ENCODE measurements around the gene ACO1. TPM values are rescaled to one million over a fixed set of nuclear protein-coding genes. Genes with fewer than 3 reads are reported as not detected.

Gene ACO1
- total RNA-seq, 1 donor from 2014 or later, result 33.7 TPM

DNA sequence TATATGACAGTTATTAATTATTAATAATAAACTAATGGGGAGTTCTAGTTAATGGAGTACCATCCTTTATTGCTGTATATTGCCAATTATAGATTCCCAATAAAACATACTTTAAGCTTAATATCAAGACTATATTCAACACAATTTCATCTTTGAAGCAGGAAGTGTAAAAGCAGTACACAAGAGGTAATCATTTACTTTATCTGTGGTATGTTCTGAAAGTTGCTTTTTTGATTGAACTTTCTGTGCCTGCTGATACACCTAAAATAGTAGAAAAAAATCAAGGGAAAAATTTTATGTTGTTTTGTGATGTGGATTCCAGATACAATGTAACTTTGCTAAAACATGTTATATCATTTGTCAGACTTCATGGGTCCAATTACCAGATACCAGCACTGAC, 58.0 kb downstream of the ACO1 start:
- peaks cover 38% of the 10 kb centered on the region for H3K36me3 Mint-ChIP-seq (ENCODE audit: low read depth)
- TF ChIP-seq, protein P1, sequence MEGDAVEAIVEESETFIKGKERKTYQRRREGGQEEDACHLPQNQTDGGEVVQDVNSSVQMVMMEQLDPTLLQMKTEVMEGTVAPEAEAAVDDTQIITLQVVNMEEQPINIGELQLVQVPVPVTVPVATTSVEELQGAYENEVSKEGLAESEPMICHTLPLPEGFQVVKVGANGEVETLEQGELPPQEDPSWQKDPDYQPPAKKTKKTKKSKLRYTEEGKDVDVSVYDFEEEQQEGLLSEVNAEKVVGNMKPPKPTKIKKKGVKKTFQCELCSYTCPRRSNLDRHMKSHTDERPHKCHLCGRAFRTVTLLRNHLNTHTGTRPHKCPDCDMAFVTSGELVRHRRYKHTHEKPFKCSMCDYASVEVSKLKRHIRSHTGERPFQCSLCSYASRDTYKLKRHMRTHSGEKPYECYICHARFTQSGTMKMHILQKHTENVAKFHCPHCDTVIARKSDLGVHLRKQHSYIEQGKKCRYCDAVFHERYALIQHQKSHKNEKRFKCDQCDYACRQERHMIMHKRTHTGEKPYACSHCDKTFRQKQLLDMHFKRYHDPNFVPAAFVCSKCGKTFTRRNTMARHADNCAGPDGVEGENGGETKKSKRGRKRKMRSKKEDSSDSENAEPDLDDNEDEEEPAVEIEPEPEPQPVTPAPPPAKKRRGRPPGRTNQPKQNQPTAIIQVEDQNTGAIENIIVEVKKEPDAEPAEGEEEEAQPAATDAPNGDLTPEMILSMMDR (conservative IDR thresholded peaks at IDR 0.05), result no peak
- H3K4me3 Mint-ChIP-seq, result no peak overlapping the region

DNA sequence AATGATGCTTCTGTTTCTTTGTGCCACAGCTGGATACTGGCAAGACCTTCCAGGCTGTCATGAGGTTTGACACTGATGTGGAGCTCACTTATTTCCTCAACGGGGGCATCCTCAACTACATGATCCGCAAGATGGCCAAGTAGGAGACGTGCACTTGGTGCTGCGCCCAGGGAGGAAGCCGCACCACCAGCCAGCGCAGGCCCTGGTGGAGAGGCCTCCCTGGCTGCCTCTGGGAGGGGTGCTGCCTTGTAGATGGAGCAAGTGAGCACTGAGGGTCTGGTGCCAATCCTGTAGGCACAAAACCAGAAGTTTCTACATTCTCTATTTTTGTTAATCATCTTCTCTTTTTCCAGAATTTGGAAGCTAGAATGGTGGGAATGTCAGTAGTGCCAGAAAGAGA, 65.5 kb downstream of the ACO1 start:
- H3K4me3 Mint-ChIP-seq, result no peak overlapping the region
- no peaks in the 10 kb centered on the region for H3K27me3 Mint-ChIP-seq (ENCODE audit: low read depth)
- peaks cover 25% of the 10 kb centered on the region for H3K36me3 Mint-ChIP-seq (ENCODE audit: low read depth)
- TF ChIP-seq, protein P1 (conservative IDR thresholded peaks at IDR 0.05), result no peak
- H3K9me3 Mint-ChIP-seq, result peaks cover 3% of the 10 kb centered on the region
- no peak for DNase-seq (ENCODE audit: low read depth, low spot score)
- no peaks in the 10 kb centered on the region for H3K4me1 Mint-ChIP-seq
- H3K27ac Mint-ChIP-seq (ENCODE audit: unreplicated experiment), result no peak overlapping the region

More for the DNA sequence above, 58.0 kb downstream of the ACO1 start:
- Mint-ChIP-seq H3K4me1 (no peaks in the 10 kb centered on the region), H3K27me3 (ENCODE audit: low read depth) (no peaks in the 10 kb centered on the region), H3K27ac (ENCODE audit: unreplicated experiment) (no peak overlapping the region), H3K9me3 (peaks cover 6% of the 10 kb centered on the region)
- DNase-seq (ENCODE audit: low read depth, low spot score), result no peak

DNA sequence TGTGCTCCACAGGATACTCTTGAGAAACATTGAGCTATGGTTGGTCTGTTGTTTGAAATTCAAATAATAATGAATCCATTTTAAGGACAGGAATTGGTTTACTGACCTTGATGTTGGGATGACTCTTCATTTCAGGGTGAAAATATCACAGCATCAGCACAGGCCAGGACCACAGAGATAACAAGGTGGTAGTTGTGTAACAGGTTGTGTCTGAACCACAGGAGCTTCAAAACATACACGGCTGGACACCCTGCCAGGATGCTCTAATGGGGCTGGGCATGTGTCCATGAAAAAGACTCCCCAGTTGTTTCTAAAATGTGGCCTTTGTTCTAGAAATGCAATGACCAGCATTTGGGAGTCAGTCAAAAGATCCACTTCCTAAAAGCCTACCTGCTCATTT, 69.8 kb downstream of the ACO1 start:
- TF ChIP-seq, protein P1 (conservative IDR thresholded peaks at IDR 0.05), result no peak
- H3K27ac Mint-ChIP-seq (ENCODE audit: unreplicated experiment), result no peak overlapping the region
- no peaks in the 10 kb centered on the region for H3K4me1 Mint-ChIP-seq
- no peaks in the 10 kb centered on the region for H3K27me3 Mint-ChIP-seq (ENCODE audit: low read depth)
- no peak for DNase-seq (ENCODE audit: low read depth, low spot score)
- H3K4me3 Mint-ChIP-seq, result no peak overlapping the region
- H3K9me3 Mint-ChIP-seq, result no peaks in the 10 kb centered on the region
- peaks cover 13% of the 10 kb centered on the region for H3K36me3 Mint-ChIP-seq (ENCODE audit: low read depth)

DNA sequence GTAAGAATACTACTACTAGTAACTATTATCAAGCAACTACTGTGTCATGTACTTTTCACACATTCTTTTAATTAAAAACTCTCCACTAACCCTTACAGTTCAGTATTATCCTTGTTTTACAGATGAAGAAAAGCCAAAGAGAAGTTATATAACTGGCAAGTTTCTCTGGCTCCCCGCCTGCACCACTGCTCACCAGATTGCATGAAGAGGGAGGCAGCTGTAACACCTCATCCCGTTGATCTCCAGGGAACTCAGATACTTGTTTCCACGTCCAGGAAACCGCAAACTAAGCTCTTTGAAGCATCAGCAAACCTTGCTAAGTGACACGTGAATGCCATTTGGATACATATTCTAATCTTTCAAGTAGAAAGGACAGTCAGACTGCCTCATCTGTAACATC, 71.3 kb downstream of the ACO1 start:
- DNase-seq (ENCODE audit: low read depth, low spot score), result no peak
- no peaks in the 10 kb centered on the region for H3K27me3 Mint-ChIP-seq (ENCODE audit: low read depth)
- H3K36me3 Mint-ChIP-seq (ENCODE audit: low read depth), result peaks cover 17% of the 10 kb centered on the region
- H3K27ac Mint-ChIP-seq (ENCODE audit: unreplicated experiment), result no peak overlapping the region
- H3K9me3 Mint-ChIP-seq, result no peaks in the 10 kb centered on the region
- no peak overlapping the region for H3K4me3 Mint-ChIP-seq
- peaks cover 7% of the 10 kb centered on the region for H3K4me1 Mint-ChIP-seq
- TF ChIP-seq, protein P1 (conservative IDR thresholded peaks at IDR 0.05), result no peak

DNA sequence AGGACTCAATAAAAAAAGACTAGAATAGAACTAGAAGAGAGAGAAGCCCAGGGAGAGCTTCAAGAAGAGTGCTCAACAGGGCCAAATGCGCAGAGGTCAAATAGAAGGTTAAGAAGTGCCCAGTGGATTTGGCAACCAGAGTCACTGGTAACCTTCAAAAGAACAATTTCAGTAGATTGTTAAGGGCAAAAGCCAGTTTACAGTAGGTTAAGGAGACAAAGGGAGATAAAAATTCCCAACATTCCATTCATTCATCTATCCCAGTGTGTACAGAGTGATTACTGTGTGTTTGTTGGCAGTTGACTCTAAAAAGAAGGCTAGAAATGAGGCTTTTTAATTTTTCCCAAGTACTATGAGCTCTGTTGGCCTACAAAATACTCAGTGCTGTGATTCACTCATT, 72.1 kb downstream of the ACO1 start:
- TF ChIP-seq, protein P1 (conservative IDR thresholded peaks at IDR 0.05), result no peak
- Mint-ChIP-seq H3K27me3 (ENCODE audit: low read depth) (no peaks in the 10 kb centered on the region), H3K9me3 (no peaks in the 10 kb centered on the region), H3K36me3 (ENCODE audit: low read depth) (peaks cover 13% of the 10 kb centered on the region), H3K27ac (ENCODE audit: unreplicated experiment) (no peak overlapping the region), H3K4me3 (no peak overlapping the region), H3K4me1 (peaks cover 9% of the 10 kb centered on the region)
- no peak for DNase-seq (ENCODE audit: low read depth, low spot score)

Data from neural crest cell (in vitro differentiated cells).